Panc1 (cell line): ENCODE data around the gene ZNF45.

Experiments used
- CTCF ChIP-seq: fragments of 450-650 bp; IDR thresholded peaks from 2 replicates; pipeline ENCODE4 v1.5.1; 2017; ENCODE audit warnings: mild to moderate bottlenecking
- POLR2AphosphoS5 ChIP-seq: IDR thresholded peaks from 2 replicates; pipeline ENCODE4 v1.6.1; 2012; ENCODE audit warnings: mild to moderate bottlenecking, low read depth, low read length, moderate library complexity
- REST ChIP-seq, 2 experiments: IDR thresholded peaks; 2 replicates each; pipeline ENCODE4 v1.6.1; 2011 to 2012; ENCODE audit warnings: low read depth in 2 of 2, control low read depth in 1 of 2, low read length in 1 of 2, mild to moderate bottlenecking in 1 of 2, moderate library complexity in 1 of 2; ENCODE audit not compliant: insufficient read depth in 1 of 2

GRCh38 chr19:43966079-43966694 is 31.1 kb upstream of the ZNF45 start:
- TF ChIP-seq CTCF (no peak), POLR2AphosphoS5 (no peak), REST (IDR thresholded peaks at IDR 0.05; ENCODE audit: insufficient read depth in 1 of 2, low read depth in 2 of 2, low read length in 1 of 2) (no peak)
